Liver (tissue), 9 donors: ENCODE measurements around the gene MARCHF10. TPM values are rescaled to one million over a fixed set of nuclear protein-coding genes. Genes with fewer than 3 reads are reported as not detected.

Source experiments
- DNase-seq: peaks from one replicate; pipeline ENCODE4 v3.0.0-alpha.2; 2017; ENCODE audit warnings: low spot score
- H3K27ac ChIP-seq, 2 donors: one replicate each; pipeline ENCODE4 v1.7.0; 2013; ENCODE audit warnings: inconsistent platforms in 2 of 2, low read length in 2 of 2, control low read depth in 1 of 2, low read depth in 1 of 2, mild to moderate bottlenecking in 1 of 2
- H3K27me3 ChIP-seq, 4 donors: one replicate each; pipeline versions ENCODE4 v1.6.1 to v1.7.0; 2013; ENCODE audit warnings: low read length in 3 of 4, inconsistent platforms in 1 of 4, mild to moderate bottlenecking in 1 of 4, moderate library complexity in 1 of 4; ENCODE audit not compliant: control insufficient read depth in 4 of 4, insufficient read depth in 4 of 4
- H3K36me3 ChIP-seq, 4 donors: one replicate each; pipeline versions ENCODE4 v1.6.1 to v1.7.0; 2013; ENCODE audit warnings: low read length in 3 of 4, mild to moderate bottlenecking in 3 of 4, low read depth in 1 of 4, moderate library complexity in 1 of 4; ENCODE audit not compliant: control insufficient read depth in 4 of 4, insufficient read depth in 3 of 4
- H3K4me1 ChIP-seq, 4 donors: one replicate each; pipeline versions ENCODE4 v1.6.1 to v1.7.0; 2013; ENCODE audit warnings: low read length in 3 of 4, mild to moderate bottlenecking in 3 of 4, moderate library complexity in 1 of 4; ENCODE audit not compliant: control insufficient read depth in 4 of 4, insufficient read depth in 4 of 4
- H3K4me3 ChIP-seq, 3 donors: one replicate each; pipeline versions ENCODE4 v1.6.1 to v1.7.0; 2013; ENCODE audit warnings: low read length in 3 of 3, control low read depth in 1 of 3, low read depth in 1 of 3, mild to moderate bottlenecking in 1 of 3
- H3K9ac ChIP-seq, 2 donors: one replicate each; pipeline ENCODE4 v1.7.0; 2013; ENCODE audit warnings: low read length in 2 of 2, mild to moderate bottlenecking in 2 of 2, moderate library complexity in 2 of 2, control low read depth in 1 of 2, low read depth in 1 of 2
- H3K9me3 ChIP-seq, 4 donors: one replicate each; pipeline versions ENCODE4 v1.6.1 to v1.7.0; 2013; ENCODE audit warnings: low read length in 3 of 4; ENCODE audit not compliant: control insufficient read depth in 4 of 4
- CTCF ChIP-seq: fragments of 150-350 bp; IDR thresholded peaks from 2 replicates; pipeline ENCODE4 v1.5.1; 2017; ENCODE audit warnings: improper control_type of control experiment, low read depth, low read length; ENCODE audit not compliant: missing input control
- FOXA1 ChIP-seq: IDR thresholded peaks from 2 replicates; pipeline ENCODE4 v1.6.1; 2016; ENCODE audit warnings: antibody characterized with exemption
- GABPA ChIP-seq, 2 donors: IDR thresholded peaks in 1 of 2; conservative IDR thresholded peaks in 1 of 2; 2 replicates each; pipeline ENCODE4 v1.6.1; 2016; ENCODE audit warnings: antibody characterized with exemption in 2 of 2, mild to moderate bottlenecking in 1 of 2, moderate library complexity in 1 of 2
- HNF4G ChIP-seq: IDR thresholded peaks from 2 replicates; pipeline ENCODE4 v1.6.1; 2016; ENCODE audit warnings: antibody characterized with exemption
- NR2F2 ChIP-seq: IDR thresholded peaks from 2 replicates; pipeline ENCODE4 v1.6.1; 2016; ENCODE audit warnings: antibody characterized with exemption
- REST ChIP-seq: IDR thresholded peaks from 2 replicates; pipeline ENCODE4 v1.6.1; 2016; ENCODE audit warnings: antibody characterized with exemption, mild to moderate bottlenecking
- RXRA ChIP-seq, 2 donors: IDR thresholded peaks; 2 replicates each; pipeline ENCODE4 v1.6.1; 2017 to 2018; ENCODE audit warnings: antibody characterized with exemption in 2 of 2, mild to moderate bottlenecking in 1 of 2
- WGBS: extraction: QIAGEN DNeasy Blood & Tissue Kit; methylation state at CpG from one replicate; pipeline ENCODE4 v1.1.7; 2013; 5-methylcytosine and 5-hydroxymethylcytosine counted together
- polyA plus RNA-seq, 2 donors: library from polyadenylated mRNA; stranded (reverse) in 1 of 2; unstranded in 1 of 2; fragments of 200-250 nt in 1 of 2; fragments of >200 nt in 1 of 2; fragmentation: Nextera tagmentation in 1 of 2; extraction: Ambion mirVana in 1 of 2; gene quantifications; one replicate each; pipeline versions ENCODE4 v1.2.1 to v1.2.3, GENCODE V29; 2013 to 2015
- total RNA-seq, 2 donors: library from RNA; depleted of rRNA; stranded (reverse); fragments of >200 nt; gene quantifications; one replicate each; pipeline ENCODE4 v1.2.3, GENCODE V29; 2014
- donor health status: healthy.
- donor health status: healthy.
- donor health status: healthy.
- donor health status: healthy.
- donor health status: healthy.

MARCHF10 gene
- total and polyA plus RNA-seq, 4 donors: not detected

DNA sequence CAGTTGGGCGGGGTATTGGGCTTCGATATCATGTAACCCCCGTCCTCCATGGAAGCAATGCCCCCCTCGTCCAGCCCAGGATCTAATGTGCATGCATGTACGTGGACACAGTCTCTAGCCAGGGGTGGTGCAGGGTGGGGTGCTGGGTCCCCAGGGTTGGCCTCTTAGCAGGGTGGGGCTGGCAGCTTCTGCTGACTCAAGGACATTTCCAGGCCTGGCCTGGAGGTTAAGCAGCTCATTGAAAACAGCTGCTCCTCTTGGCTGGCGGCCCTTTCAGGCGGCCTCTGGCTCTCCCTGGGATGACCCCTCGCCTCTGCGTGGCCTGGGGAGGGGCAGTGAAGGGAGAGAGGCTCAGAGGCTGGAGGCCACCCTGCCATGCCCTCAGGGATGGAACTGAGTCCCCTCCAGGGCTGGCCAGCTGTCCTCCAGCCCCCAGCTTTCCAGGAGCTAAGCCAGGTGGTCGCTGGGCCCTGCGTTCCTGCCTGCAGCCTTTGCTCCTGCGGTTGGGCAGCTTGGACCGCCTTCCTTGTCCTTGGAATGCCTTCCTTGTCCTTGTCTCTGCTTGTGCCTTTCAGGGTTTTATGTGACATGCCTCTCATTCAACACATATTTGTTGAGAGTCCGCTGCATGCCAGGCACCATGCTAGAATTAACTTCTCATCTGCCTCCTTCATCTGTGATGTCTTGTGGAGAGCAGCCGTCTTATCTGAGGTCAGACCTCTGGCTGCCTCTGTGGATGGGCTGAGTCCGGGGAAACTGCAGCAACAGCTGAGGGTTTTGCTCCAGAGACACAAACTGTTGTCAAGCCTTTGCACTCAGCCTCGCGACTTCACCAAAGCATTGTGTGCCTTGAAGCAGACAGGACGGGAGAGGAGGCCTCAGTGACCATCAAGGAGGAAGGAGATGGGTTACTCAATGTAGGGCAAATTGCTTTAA lies 154.0 kb downstream of the MARCHF10 start:
- 66% methylated on average over 19 of the region's 19 CpGs for WGBS
- no peaks in the 10 kb centered on the region for H3K27me3 ChIP-seq
- no peak overlapping the region for H3K4me3 ChIP-seq
- H3K4me1 ChIP-seq: peaks cover 0 to 18% (median 11%) of the 10 kb centered on the region in 4 donors
- peak; percentile 97 for TF ChIP-seq NR2F2
- TF ChIP-seq RXRA (IDR thresholded peaks at IDR 0.05): peak; percentile 3 to 79
- TF ChIP-seq FOXA1: no peak
- DNase-seq: peak; percentile 71
- peak overlapping the region in 1 of 2 donors; percentile 90 for H3K27ac ChIP-seq
- no peaks in the 10 kb centered on the region for H3K36me3 ChIP-seq
- H3K9me3 ChIP-seq: no peaks in the 10 kb centered on the region
- H3K9ac ChIP-seq: no peak overlapping the region

GRCh38 chr17:62653002-62653825 lies 154.9 kb downstream of the MARCHF10 start:
- H3K27me3 ChIP-seq: no peaks in the 10 kb centered on the region
- no peak for TF ChIP-seq REST
- TF ChIP-seq CTCF: no peak
- no peak for TF ChIP-seq GABPA (IDR thresholded peaks at IDR 0.05 in 1 of 2, conservative IDR thresholded peaks at IDR 0.05 in 1 of 2)
- TF ChIP-seq HNF4G: no peak
- H3K9ac ChIP-seq: peak overlapping the region in 1 of 2 donors; percentile 54
- H3K4me1 ChIP-seq: peaks cover 0 to 18% (median 11%) of the 10 kb centered on the region in 4 donors
- peak overlapping the region in 2 of 3 donors; percentile 55 to 67 for H3K4me3 ChIP-seq
- 5% methylated on average over 30 of the region's 30 CpGs for WGBS
- H3K27ac ChIP-seq: peak overlapping the region; percentile 79 to 90
- H3K36me3 ChIP-seq: no peaks in the 10 kb centered on the region
- no peaks in the 10 kb centered on the region for H3K9me3 ChIP-seq
- DNase-seq: peak; percentile 51
